BLaER1 (cell line): ENCODE measurements around the gene TCL1B.
"Not testable (repeated sequence)": the region's sequence is repeated elsewhere in the genome, so short reads cannot be mapped to it uniquely, and the experiment has no call there.

Experiments
- H3K27ac ChIP-seq: shearing (Covaris generic); formaldehyde crosslinking; 2 replicates; pipeline ENCODE4 v1.8.1; 2022
- H3K27me3 ChIP-seq: shearing (Covaris generic); formaldehyde crosslinking; 2 replicates; pipeline ENCODE4 v1.8.1; 2022
- H3K36me3 ChIP-seq: shearing (Covaris generic); formaldehyde crosslinking; 2 replicates; pipeline ENCODE4 v1.8.1; 2022
- H3K4me1 ChIP-seq: shearing (Covaris generic); formaldehyde crosslinking; 2 replicates; pipeline ENCODE4 v1.8.1; 2022
- H3K4me2 ChIP-seq: shearing (Covaris generic); formaldehyde crosslinking; 2 replicates; pipeline ENCODE4 v1.8.1; 2022
- H3K4me3 ChIP-seq: shearing (Covaris generic); formaldehyde crosslinking; 2 replicates; pipeline ENCODE4 v1.8.1; 2022
- H3K9ac ChIP-seq: shearing (Covaris generic); formaldehyde crosslinking; 2 replicates; pipeline ENCODE4 v1.8.1; 2022
- H3K9me3 ChIP-seq: shearing (Covaris generic); formaldehyde crosslinking; 2 replicates; pipeline ENCODE4 v1.8.1; 2022
- H4K20me1 ChIP-seq: shearing (Covaris generic); formaldehyde crosslinking; 2 replicates; pipeline ENCODE4 v1.8.1; 2022
- Cebpa-rat ChIP-seq: shearing (Covaris generic); IDR thresholded peaks from 2 replicates; pipeline ENCODE4 v1.8.1; 2022

The TCL1B gene

GRCh38 chr14:95656634-95657033, 29.6 kb upstream of the TCL1B start:
- Histone ChIP-seq H3K36me3 (no peaks in the 10 kb centered on the region), H3K9me3 (no peaks in the 10 kb centered on the region), H3K4me3 (no peak overlapping the region), H3K9ac (no peak overlapping the region), H3K4me2 (no peak overlapping the region), H3K27me3 (no peaks in the 10 kb centered on the region), H4K20me1 (no peaks in the 10 kb centered on the region), H3K27ac (no peak overlapping the region), H3K4me1 (peaks cover 47% of the 10 kb centered on the region)
- TF ChIP-seq Cebpa-rat: no peak

DNA sequence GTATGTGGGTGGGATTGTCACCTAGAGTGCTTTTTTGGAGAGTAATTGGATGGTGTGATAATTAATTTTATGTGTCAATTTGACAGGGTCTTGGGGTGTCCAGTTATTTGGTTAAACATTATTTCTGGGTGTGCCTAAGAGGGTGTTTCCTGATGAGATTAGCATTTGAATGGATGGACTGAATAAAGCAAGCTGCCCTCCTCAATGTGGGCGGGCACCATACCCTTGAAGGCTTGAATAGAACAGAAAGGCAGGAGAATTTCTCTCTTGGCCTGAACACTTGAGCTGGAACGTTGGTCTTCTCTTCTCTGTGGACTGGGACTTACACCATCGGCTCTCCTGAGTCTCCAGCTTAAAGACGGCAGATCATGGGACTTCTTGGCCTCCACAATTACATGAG, 28.8 kb upstream of the TCL1B start:
- H3K27ac ChIP-seq: no peak overlapping the region
- H3K36me3 ChIP-seq: no peaks in the 10 kb centered on the region
- no peak overlapping the region for H3K4me2 ChIP-seq
- H3K4me1 ChIP-seq: peaks cover 47% of the 10 kb centered on the region
- no peak overlapping the region for H3K4me3 ChIP-seq
- no peaks in the 10 kb centered on the region for H3K9me3 ChIP-seq
- TF ChIP-seq Cebpa-rat: no peak
- no peak overlapping the region for H3K9ac ChIP-seq
- H3K27me3 ChIP-seq: no peaks in the 10 kb centered on the region
- no peaks in the 10 kb centered on the region for H4K20me1 ChIP-seq

- no peaks in the 10 kb centered on the region for H3K27me3 ChIP-seq
- no peak overlapping the region for H3K9ac ChIP-seq
- H4K20me1 ChIP-seq: no peaks in the 10 kb centered on the region
- H3K9me3 ChIP-seq: no peaks in the 10 kb centered on the region
- no peak for TF ChIP-seq Cebpa-rat
- H3K4me3 ChIP-seq: no peak overlapping the region
- no peaks in the 10 kb centered on the region for H3K36me3 ChIP-seq
- peak overlapping the region; percentile 26 for H3K4me2 ChIP-seq
- H3K4me1 ChIP-seq: peaks cover 57% of the 10 kb centered on the region
- no peak overlapping the region for H3K27ac ChIP-seq
These were observed 26.8 kb upstream of the TCL1B start for GRCh38 chr14:95659293-95659989.

DNA sequence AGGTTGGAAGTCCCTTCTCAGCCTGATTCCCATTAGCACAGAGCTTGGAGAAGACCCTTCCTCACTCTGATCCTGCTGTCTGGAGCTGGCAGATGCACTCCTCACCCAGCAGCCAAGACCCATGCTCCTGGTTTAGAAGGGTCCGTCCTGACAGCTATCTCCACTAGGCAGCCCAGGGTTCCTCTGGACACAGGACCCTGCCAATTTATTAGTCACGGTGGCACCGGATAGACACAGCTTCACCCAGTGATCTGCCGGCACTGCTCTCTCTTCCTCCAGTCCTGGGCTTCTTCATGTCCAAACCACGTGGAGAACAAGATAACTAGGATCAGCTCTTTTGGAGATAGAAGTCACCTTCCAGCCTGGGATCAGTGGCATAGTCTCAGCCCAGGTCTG, 26.2 kb upstream of the TCL1B start:
- no peak overlapping the region for H3K4me3 ChIP-seq
- H3K36me3 ChIP-seq: no peaks in the 10 kb centered on the region
- peak overlapping the region; percentile 14; the same call in 1 of the 2 replicates for H3K27ac ChIP-seq
- H3K9ac ChIP-seq: no peak overlapping the region
- TF ChIP-seq Cebpa-rat: no peak
- no peaks in the 10 kb centered on the region for H3K9me3 ChIP-seq
- peaks cover 62% of the 10 kb centered on the region for H3K4me1 ChIP-seq
- peak overlapping the region; percentile 26 for H3K4me2 ChIP-seq
- H4K20me1 ChIP-seq: no peaks in the 10 kb centered on the region
- H3K27me3 ChIP-seq: no peaks in the 10 kb centered on the region

DNA sequence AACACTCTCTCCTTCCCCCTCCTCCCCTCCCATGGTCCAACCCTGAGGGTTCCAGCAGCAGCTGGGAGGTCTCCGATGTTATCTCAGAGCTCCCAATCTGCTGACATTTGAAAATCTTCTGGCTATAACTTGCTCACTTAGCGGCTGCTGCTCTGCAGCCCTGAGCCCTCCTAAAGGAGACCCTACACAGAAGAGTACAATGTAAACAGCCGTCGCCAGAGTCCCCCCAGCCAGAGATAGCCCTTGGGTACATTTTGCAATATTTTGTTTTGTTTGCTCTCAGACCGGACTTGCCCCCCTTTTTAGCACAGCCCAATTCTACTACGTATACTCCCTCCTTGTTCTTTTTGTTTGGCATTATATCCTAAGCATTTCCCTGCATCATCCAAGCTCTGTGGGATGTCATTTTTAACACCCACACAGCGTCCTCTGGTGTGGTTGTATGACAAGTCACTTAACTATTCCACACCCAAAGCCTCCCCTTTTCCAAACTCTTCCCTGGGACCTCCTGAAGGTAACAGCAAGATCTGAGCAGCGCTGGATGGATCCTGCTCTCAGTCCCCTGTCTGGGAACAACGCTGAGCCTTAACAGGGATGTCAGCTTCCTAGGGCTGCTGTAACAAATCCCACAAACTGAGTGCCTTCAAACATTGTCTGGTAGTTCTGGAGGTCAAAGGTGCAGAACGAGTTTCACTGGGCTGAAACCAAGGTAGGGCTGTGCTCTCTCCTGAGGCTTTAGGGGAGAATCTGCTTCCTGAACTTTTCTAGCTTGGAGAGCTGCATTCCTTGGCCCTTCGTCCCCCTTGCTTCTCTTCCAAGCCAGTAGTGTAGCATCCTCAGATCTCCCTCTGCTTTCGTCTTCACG, 25.3 kb upstream of the TCL1B start:
- Histone ChIP-seq H4K20me1 (no peaks in the 10 kb centered on the region), H3K9me3 (no peaks in the 10 kb centered on the region), H3K4me3 (no peak overlapping the region), H3K4me2 (peak overlapping the region; percentile 7; the same call in 1 of the 2 replicates), H3K36me3 (no peaks in the 10 kb centered on the region), H3K27me3 (no peaks in the 10 kb centered on the region), H3K27ac (peak overlapping the region; percentile 14), H3K9ac (no peak overlapping the region; the same call in 1 of the 2 replicates), H3K4me1 (peaks cover 71% of the 10 kb centered on the region)
- no peak for TF ChIP-seq Cebpa-rat

- no peak for TF ChIP-seq Cebpa-rat
- Histone ChIP-seq H3K9me3 (no peaks in the 10 kb centered on the region), H3K36me3 (no peaks in the 10 kb centered on the region), H3K27me3 (no peaks in the 10 kb centered on the region), H4K20me1 (no peaks in the 10 kb centered on the region), H3K4me3 (no peak overlapping the region), H3K27ac (peak overlapping the region; percentile 92), H3K4me2 (peak overlapping the region; percentile 91), H3K9ac (no peak overlapping the region), H3K4me1 (peaks cover 88% of the 10 kb centered on the region)
These were observed 23.6 kb upstream of the TCL1B start for GRCh38 chr14:95662376-95663186.

DNA sequence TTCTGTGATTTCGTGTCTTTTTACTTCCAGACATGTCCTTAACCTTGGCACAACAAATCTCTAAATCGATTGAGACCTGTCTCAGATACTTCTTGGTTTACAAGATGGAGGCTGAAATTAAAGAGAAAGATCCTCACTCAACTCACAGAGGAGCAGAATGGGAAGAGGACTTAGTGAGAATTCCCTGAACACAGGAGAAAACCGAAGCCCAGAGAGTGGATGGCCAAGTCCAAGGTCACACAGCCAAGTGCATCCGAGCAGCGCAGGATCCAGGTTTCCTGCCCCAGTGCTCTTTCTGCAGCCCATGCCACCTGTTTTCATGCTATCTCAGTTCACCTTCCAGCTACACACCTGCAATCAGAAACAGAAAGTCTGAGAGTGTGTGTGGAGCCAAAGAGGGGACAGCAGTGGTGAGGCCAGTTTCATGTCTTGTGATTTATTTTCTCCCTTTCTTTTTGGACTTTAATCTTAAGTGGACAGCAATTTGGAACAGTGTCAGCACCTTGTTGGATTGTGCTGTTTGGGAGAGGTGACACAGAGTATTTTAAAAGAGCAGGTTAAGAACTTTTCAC, 22.9 kb upstream of the TCL1B start:
- Histone ChIP-seq H3K4me3 (no peak overlapping the region), H3K27ac (peak overlapping the region; percentile 92), H3K9me3 (no peaks in the 10 kb centered on the region), H4K20me1 (no peaks in the 10 kb centered on the region), H3K27me3 (no peaks in the 10 kb centered on the region), H3K4me1 (peaks cover 96% of the 10 kb centered on the region), H3K36me3 (no peaks in the 10 kb centered on the region), H3K9ac (0 out of 2 replicates have a peak overlapping the region, but pooled peaks have one; percentile 71), H3K4me2 (peak overlapping the region; percentile 91)
- no peak for TF ChIP-seq Cebpa-rat

GRCh38 chr14:95664066-95664465, 22.2 kb upstream of the TCL1B start:
- peak overlapping the region; percentile 91 for H3K4me2 ChIP-seq
- no peaks in the 10 kb centered on the region for H3K27me3 ChIP-seq
- H3K4me1 ChIP-seq: peaks cover 100% of the 10 kb centered on the region
- no peaks in the 10 kb centered on the region for H3K9me3 ChIP-seq
- no peak for TF ChIP-seq Cebpa-rat
- no peaks in the 10 kb centered on the region for H3K36me3 ChIP-seq
- peak overlapping the region; percentile 71 for H3K9ac ChIP-seq
- H3K4me3 ChIP-seq: no peak overlapping the region
- H3K27ac ChIP-seq: peak overlapping the region; percentile 92
- H4K20me1 ChIP-seq: no peaks in the 10 kb centered on the region

GRCh38 chr14:95664546-95664945, 21.7 kb upstream of the TCL1B start:
- H3K27me3 ChIP-seq: no peaks in the 10 kb centered on the region
- peak overlapping the region; percentile 56 for H3K4me3 ChIP-seq
- H3K9ac ChIP-seq: peak overlapping the region; percentile 71
- H3K4me2 ChIP-seq: peak overlapping the region; percentile 91
- no peaks in the 10 kb centered on the region for H3K9me3 ChIP-seq
- H4K20me1 ChIP-seq: no peaks in the 10 kb centered on the region
- peak overlapping the region; percentile 92 for H3K27ac ChIP-seq
- H3K4me1 ChIP-seq: peaks cover 100% of the 10 kb centered on the region
- peak; percentile 83 for TF ChIP-seq Cebpa-rat
- no peaks in the 10 kb centered on the region for H3K36me3 ChIP-seq

DNA sequence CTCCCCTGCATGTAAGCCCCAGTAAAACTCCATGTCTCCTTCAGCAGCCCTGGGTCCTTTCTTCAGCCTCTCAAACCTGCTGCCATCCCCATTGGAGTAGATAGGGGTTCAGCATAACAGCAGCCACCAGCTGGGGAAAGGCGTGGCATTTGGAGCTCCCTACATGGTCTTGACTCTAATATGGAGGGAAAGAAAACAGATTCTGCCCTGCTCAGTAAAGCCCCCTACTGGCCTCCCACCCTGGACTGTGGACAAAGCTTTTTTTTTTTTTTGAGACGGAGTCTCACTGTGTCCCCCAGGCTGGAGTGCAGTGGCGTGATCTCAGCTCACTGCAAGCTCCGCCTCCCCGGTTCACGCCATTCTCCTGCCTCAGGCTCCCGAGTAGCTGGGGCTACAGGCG, 20.7 kb upstream of the TCL1B start:
- H3K9ac ChIP-seq: peak overlapping the region; percentile 78
- H3K27me3 ChIP-seq, H3K36me3 ChIP-seq, H3K9me3 ChIP-seq, H4K20me1 ChIP-seq: not testable (repeated sequence)
- H3K27ac ChIP-seq: peak overlapping the region; percentile 92
- peak overlapping the region; percentile 56 for H3K4me3 ChIP-seq
- peak overlapping the region; percentile 91 for H3K4me2 ChIP-seq
- peaks cover 100% of the 10 kb centered on the region for H3K4me1 ChIP-seq
